Astrocyte (in vitro differentiated cells and primary cell): ENCODE results near the gene MESD. TPM values are rescaled to one million over a fixed set of nuclear protein-coding genes. Genes with fewer than 3 reads are reported as not detected.

Source experiments
- DNase-seq: peaks from one replicate; pipeline ENCODE4 v3.0.0-alpha.2; 2010; ENCODE audit warnings: low read depth
- FAIRE-seq: peaks from 2 replicates; lab custom pipeline; 2011; peaks lifted over from hg19 to GRCh38; lab: Jason Lieb, UNC
- H2AFZ ChIP-seq: 2 replicates; pipeline ENCODE4 v1.6.0; 2012; ENCODE audit warnings: low read depth, low read length, inconsistent platforms
- H3K27ac ChIP-seq: 2 replicates; pipeline ENCODE4 v1.5.1; 2011; ENCODE audit warnings: low read depth, low read length, inconsistent platforms
- H3K27me3 ChIP-seq: 2 replicates; pipeline ENCODE4 v1.6.0; 2011; ENCODE audit warnings: low read length, inconsistent platforms; ENCODE audit not compliant: insufficient read depth
- H3K36me3 ChIP-seq: 2 replicates; pipeline ENCODE4 v1.5.1; 2011; ENCODE audit warnings: low read length, inconsistent platforms; ENCODE audit not compliant: insufficient read depth
- H3K4me1 ChIP-seq: 2 replicates; pipeline ENCODE4 v1.5.1; 2011; ENCODE audit warnings: low read length, inconsistent platforms; ENCODE audit not compliant: insufficient read depth
- H3K4me2 ChIP-seq: 2 replicates; pipeline ENCODE4 v1.6.0; 2012; ENCODE audit warnings: low read length, inconsistent platforms
- H3K4me3 ChIP-seq: 2 replicates; pipeline ENCODE4 v1.5.1; 2011; ENCODE audit warnings: low read depth, mild to moderate bottlenecking, low read length, inconsistent platforms; ENCODE audit not compliant: insufficient read depth
- H3K79me2 ChIP-seq: 2 replicates; pipeline ENCODE4 v1.6.0; 2012; ENCODE audit warnings: mild to moderate bottlenecking, low read length, inconsistent platforms; ENCODE audit not compliant: insufficient read depth
- H3K9ac ChIP-seq: 2 replicates; pipeline ENCODE4 v1.6.0; 2012; ENCODE audit warnings: mild to moderate bottlenecking, low read length, inconsistent platforms
- H3K9me3 ChIP-seq: 2 replicates; pipeline ENCODE4 v1.5.1; 2012; ENCODE audit warnings: low read depth, mild to moderate bottlenecking, low read length, inconsistent platforms; ENCODE audit not compliant: insufficient read depth
- H4K20me1 ChIP-seq: 2 replicates; pipeline ENCODE4 v1.6.0; 2012; ENCODE audit warnings: low read length, inconsistent platforms; ENCODE audit not compliant: insufficient read depth
- H3K27ac Mint-ChIP-seq: one replicate; pipeline ENCODE4 v1.8.0; 2021; ENCODE audit warnings: mild to moderate bottlenecking, mixed read lengths; ENCODE audit not compliant: unreplicated experiment
- H3K27me3 Mint-ChIP-seq: one replicate; pipeline ENCODE4 v1.8.0; 2021; ENCODE audit warnings: low read depth, mixed read lengths; ENCODE audit not compliant: unreplicated experiment
- H3K36me3 Mint-ChIP-seq: one replicate; pipeline ENCODE4 v1.8.0; 2021; ENCODE audit warnings: low read depth, mixed read lengths; ENCODE audit not compliant: unreplicated experiment
- H3K4me1 Mint-ChIP-seq: one replicate; pipeline ENCODE4 v1.8.0; 2021; ENCODE audit warnings: low read depth, mixed read lengths; ENCODE audit not compliant: unreplicated experiment
- H3K4me3 Mint-ChIP-seq: one replicate; pipeline ENCODE4 v1.8.0; 2021; ENCODE audit warnings: mild to moderate bottlenecking, moderate library complexity, mixed read lengths; ENCODE audit not compliant: unreplicated experiment
- H3K9me3 Mint-ChIP-seq: one replicate; pipeline ENCODE4 v1.8.0; 2021; ENCODE audit warnings: mild to moderate bottlenecking, mixed read lengths; ENCODE audit not compliant: unreplicated experiment
- CTCF ChIP-seq: IDR thresholded peaks from 2 replicates; pipeline ENCODE4 v1.5.1; 2011; ENCODE audit warnings: low read depth, mild to moderate bottlenecking, inconsistent platforms, low read length, moderate library complexity; ENCODE audit not compliant: insufficient read depth
- EZH2 ChIP-seq: IDR thresholded peaks from 2 replicates; pipeline ENCODE4 v1.6.1; 2012; ENCODE audit warnings: mild to moderate bottlenecking, low read length, inconsistent platforms; ENCODE audit not compliant: insufficient read depth
- total RNA-seq: library from RNA; stranded (reverse); gene quantifications from 2 replicates; pipeline ENCODE4 v1.2.1, GENCODE V29; 2021

MESD gene
- total RNA-seq, 1 donor from 2014 or later, result 33.1 TPM

- H3K9me3 Mint-ChIP-seq, result peaks cover 3% of the 10 kb centered on the region
- Histone ChIP-seq H4K20me1 (peaks cover 13% of the 10 kb centered on the region), H3K9ac (no peak overlapping the region), H3K79me2 (no peaks in the 10 kb centered on the region), H3K4me2 (no peak overlapping the region), H3K27me3 (no peaks in the 10 kb centered on the region), H3K4me1 (no peaks in the 10 kb centered on the region), H2AFZ (no peak overlapping the region), H3K9me3 (no peaks in the 10 kb centered on the region), H3K36me3 (peaks cover 10% of the 10 kb centered on the region), H3K27ac (no peak overlapping the region), H3K4me3 (no peak overlapping the region)
- no peak overlapping the region for H3K4me3 Mint-ChIP-seq
- peaks cover 1% of the 10 kb centered on the region for H3K27me3 Mint-ChIP-seq
- FAIRE-seq (no peak), DNase-seq (no peak)
- no peak overlapping the region for H3K27ac Mint-ChIP-seq
- H3K4me1 Mint-ChIP-seq, result peaks cover 7% of the 10 kb centered on the region
- H3K36me3 Mint-ChIP-seq, result peaks cover 31% of the 10 kb centered on the region
- no peak for TF ChIP-seq CTCF
- TF ChIP-seq EZH2, result no peak
These were observed 40.8 kb downstream of the MESD start for GRCh38 chr15:80948651-80949292.

GRCh38 chr15:80946576-80946975 is 43.0 kb downstream of the MESD start:
- Mint-ChIP-seq H3K36me3 (peaks cover 36% of the 10 kb centered on the region), H3K4me3 (no peak overlapping the region), H3K4me1 (peaks cover 4% of the 10 kb centered on the region), H3K9me3 (peaks cover 3% of the 10 kb centered on the region), H3K27ac (no peak overlapping the region), H3K27me3 (peaks cover 1% of the 10 kb centered on the region)
- TF ChIP-seq CTCF, result no peak
- TF ChIP-seq EZH2, result no peak
- H3K79me2 ChIP-seq, result no peaks in the 10 kb centered on the region
- no peaks in the 10 kb centered on the region for H3K9me3 ChIP-seq
- peaks cover 16% of the 10 kb centered on the region for H4K20me1 ChIP-seq
- no peaks in the 10 kb centered on the region for H3K27me3 ChIP-seq
- no peak overlapping the region for H3K9ac ChIP-seq
- H3K4me1 ChIP-seq, result no peaks in the 10 kb centered on the region
- DNase-seq, result no peak
- no peak for FAIRE-seq
- H3K36me3 ChIP-seq, result peaks cover 10% of the 10 kb centered on the region
- H2AFZ ChIP-seq, result no peak overlapping the region
- H3K27ac ChIP-seq, result no peak overlapping the region
- H3K4me2 ChIP-seq, result no peak overlapping the region
- no peak overlapping the region for H3K4me3 ChIP-seq

- peaks cover 19% of the 10 kb centered on the region for H4K20me1 ChIP-seq
- FAIRE-seq, result no peak
These were observed 44.0 kb downstream of the MESD start for GRCh38 chr15:80945605-80946004.

More at GRCh38 chr15:80945605-80946004, 44.0 kb downstream of the MESD start:
- Histone ChIP-seq H3K27me3 (no peaks in the 10 kb centered on the region), H3K27ac (no peak overlapping the region), H3K4me3 (no peak overlapping the region), H3K36me3 (peaks cover 6% of the 10 kb centered on the region), H3K9me3 (no peaks in the 10 kb centered on the region), H2AFZ (no peak overlapping the region), H3K9ac (no peak overlapping the region), H3K4me2 (no peak overlapping the region), H3K4me1 (no peaks in the 10 kb centered on the region), H3K79me2 (no peaks in the 10 kb centered on the region)
- TF ChIP-seq EZH2 (no peak), CTCF (no peak)
- no peak for DNase-seq
- peaks cover 4% of the 10 kb centered on the region for H3K4me1 Mint-ChIP-seq
- H3K27ac Mint-ChIP-seq, result no peak overlapping the region
- peaks cover 3% of the 10 kb centered on the region for H3K9me3 Mint-ChIP-seq
- H3K4me3 Mint-ChIP-seq, result no peak overlapping the region
- peaks cover 31% of the 10 kb centered on the region for H3K36me3 Mint-ChIP-seq
- peaks cover 1% of the 10 kb centered on the region for H3K27me3 Mint-ChIP-seq
